Endothelial cell (in vitro differentiated cells): ENCODE measurements around the gene MTRFR. TPM values are rescaled to one million over a fixed set of nuclear protein-coding genes. Genes with fewer than 3 reads are reported as not detected.
"Not testable (repeated sequence)": the region's sequence is repeated elsewhere in the genome, so short reads cannot be mapped to it uniquely, and the experiment has no call there.

Experiments used
- DNase-seq: peaks from one replicate; pipeline ENCODE4 v3.0.0; 2021; ENCODE audit warnings: low spot score
- H3K27ac Mint-ChIP-seq: one replicate; pipeline ENCODE4 v1.8.0; 2021; ENCODE audit warnings: mixed read lengths, inconsistent platforms; ENCODE audit not compliant: unreplicated experiment
- H3K27me3 Mint-ChIP-seq: one replicate; pipeline ENCODE4 v1.8.0; 2021; ENCODE audit warnings: mild to moderate bottlenecking, moderate library complexity, mixed read lengths, inconsistent platforms; ENCODE audit not compliant: unreplicated experiment
- H3K36me3 Mint-ChIP-seq: one replicate; pipeline ENCODE4 v1.8.0; 2021; ENCODE audit warnings: mild to moderate bottlenecking, low read depth, mixed read lengths, inconsistent platforms; ENCODE audit not compliant: unreplicated experiment
- H3K4me1 Mint-ChIP-seq: one replicate; pipeline ENCODE4 v1.8.0; 2021; ENCODE audit warnings: mild to moderate bottlenecking, mixed read lengths, inconsistent platforms; ENCODE audit not compliant: unreplicated experiment
- H3K4me3 Mint-ChIP-seq: one replicate; pipeline ENCODE4 v1.8.0; 2021; ENCODE audit warnings: mild to moderate bottlenecking, mixed read lengths, inconsistent platforms; ENCODE audit not compliant: unreplicated experiment
- H3K9me3 Mint-ChIP-seq: one replicate; pipeline ENCODE4 v1.8.0; 2021; ENCODE audit warnings: mixed read lengths, inconsistent platforms; ENCODE audit not compliant: unreplicated experiment
- long read RNA-seq: library from polyadenylated mRNA; unstranded; transcript quantifications from one replicate; pipeline ENCODE4 v2.0.0, GENCODE V29; 2020; ENCODE audit not compliant: unreplicated experiment
- total RNA-seq: library from RNA; stranded (reverse); fragmentation: NEBNext Ultra II Directional; extraction: Animal tissue kit (Norgen Biotek cat#: 25700); gene quantifications from one replicate; pipeline ENCODE4 v1.2.1, GENCODE V29; 2021; ENCODE audit not compliant: unreplicated experiment
- TF ChIP-seq, protein P1 (sequence below): fragments of 200-600 bp; sonication (generic); IDR thresholded peaks from one replicate; pipeline ENCODE4 v1.5.0; 2021; ENCODE audit warnings: antibody characterized with exemption; ENCODE audit not compliant: unreplicated experiment

MTRFR gene
- total RNA-seq = 11.6 TPM
- long read RNA-seq, transcript C12orf65-201 (3 exons, 2,073 nt) = major isoform, 7 of 7 reads
- long read RNA-seq, partial matches to known transcripts = 0 of 7 reads
- long read RNA-seq, other reads (novel, unspliced or antisense) = 0 of 7 reads

DNA sequence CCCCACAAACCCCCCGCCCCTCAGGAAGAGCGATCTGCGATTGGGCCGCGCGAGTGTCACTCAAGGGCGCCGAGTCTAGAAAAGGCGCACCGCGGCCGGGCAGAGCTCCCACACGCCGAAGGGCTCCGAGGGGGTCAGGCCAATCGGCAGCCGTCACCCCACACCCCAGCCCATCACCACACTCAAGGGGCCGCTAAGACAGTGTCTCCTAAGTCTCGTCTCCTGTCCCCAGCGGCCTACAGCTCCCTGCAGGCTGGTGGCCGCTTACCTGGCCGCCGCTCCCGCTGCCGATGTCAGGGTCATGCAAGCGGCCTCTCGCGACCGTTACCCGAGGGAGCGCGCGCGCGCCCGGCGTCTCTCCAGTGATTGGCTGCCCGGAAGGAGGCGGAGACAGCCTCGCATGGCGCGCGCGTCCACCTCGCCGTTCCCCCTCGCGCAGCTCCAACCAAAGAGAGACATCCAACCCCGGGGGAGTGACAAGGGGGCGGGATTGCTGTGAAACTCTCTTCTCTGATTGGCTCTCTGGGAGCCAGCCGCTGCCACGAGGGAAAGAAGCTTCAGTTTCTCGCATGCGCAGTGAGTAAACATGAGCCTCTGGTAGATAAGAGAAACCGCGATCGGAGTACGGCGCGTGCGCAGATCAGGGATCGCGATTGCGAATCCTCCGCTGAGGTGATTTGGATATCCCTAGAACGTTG lies at the start of gene MTRFR, which contains the start of gene MPHOSPH9:
Gene MTRFR (plus strand): TSS at position 630 of the 698 bp plus-strand sequence. CDS start 20,239 bp downstream, outside the sequence.
Gene MPHOSPH9 (minus strand): TSS at position 335 of the 698 bp plus-strand sequence. CDS start 2,777 bp downstream, outside the sequence.
- Mint-ChIP-seq H3K4me3 (peak within 1 kb of the TSS; percentile 95), H3K9me3 (no peaks in the 10 kb centered on the region), H3K36me3 (no peaks in the 10 kb centered on the region), H3K27me3 (peaks cover 4% of the 10 kb centered on the region), H3K4me1 (peaks cover 10% of the 10 kb centered on the region), H3K27ac (peak within 1 kb of the TSS; percentile 89)
- peak; percentile 97 for DNase-seq
- TF ChIP-seq, protein P1, sequence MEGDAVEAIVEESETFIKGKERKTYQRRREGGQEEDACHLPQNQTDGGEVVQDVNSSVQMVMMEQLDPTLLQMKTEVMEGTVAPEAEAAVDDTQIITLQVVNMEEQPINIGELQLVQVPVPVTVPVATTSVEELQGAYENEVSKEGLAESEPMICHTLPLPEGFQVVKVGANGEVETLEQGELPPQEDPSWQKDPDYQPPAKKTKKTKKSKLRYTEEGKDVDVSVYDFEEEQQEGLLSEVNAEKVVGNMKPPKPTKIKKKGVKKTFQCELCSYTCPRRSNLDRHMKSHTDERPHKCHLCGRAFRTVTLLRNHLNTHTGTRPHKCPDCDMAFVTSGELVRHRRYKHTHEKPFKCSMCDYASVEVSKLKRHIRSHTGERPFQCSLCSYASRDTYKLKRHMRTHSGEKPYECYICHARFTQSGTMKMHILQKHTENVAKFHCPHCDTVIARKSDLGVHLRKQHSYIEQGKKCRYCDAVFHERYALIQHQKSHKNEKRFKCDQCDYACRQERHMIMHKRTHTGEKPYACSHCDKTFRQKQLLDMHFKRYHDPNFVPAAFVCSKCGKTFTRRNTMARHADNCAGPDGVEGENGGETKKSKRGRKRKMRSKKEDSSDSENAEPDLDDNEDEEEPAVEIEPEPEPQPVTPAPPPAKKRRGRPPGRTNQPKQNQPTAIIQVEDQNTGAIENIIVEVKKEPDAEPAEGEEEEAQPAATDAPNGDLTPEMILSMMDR = no peak

DNA sequence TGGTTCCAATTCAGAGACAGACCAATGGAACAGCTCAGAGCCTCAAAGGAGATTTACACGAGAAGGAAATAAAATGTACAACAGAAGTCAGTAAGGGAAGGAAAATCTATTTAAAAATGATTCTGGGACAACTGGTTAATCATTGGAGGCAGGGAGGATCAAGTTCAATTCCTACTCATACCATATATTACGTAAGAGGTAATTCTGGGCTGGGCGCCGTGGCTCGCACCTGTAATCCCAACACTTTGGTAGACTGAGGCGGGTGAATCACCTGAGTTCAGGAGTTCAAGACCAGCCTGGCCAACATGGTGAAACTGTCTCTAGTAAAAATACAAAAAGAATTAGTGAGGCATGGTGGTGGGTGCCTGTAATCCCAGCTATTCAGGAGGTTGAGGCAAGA lies 45.6 kb upstream of the MTRFR start:
- Mint-ChIP-seq H3K4me1 (no peaks in the 10 kb centered on the region), H3K4me3 (no peak overlapping the region), H3K36me3 (peaks cover 17% of the 10 kb centered on the region), H3K27ac (no peak overlapping the region), H3K9me3 (no peaks in the 10 kb centered on the region), H3K27me3 (peaks cover 1% of the 10 kb centered on the region)
- TF ChIP-seq, protein P1 = no peak
- no peak for DNase-seq

DNA sequence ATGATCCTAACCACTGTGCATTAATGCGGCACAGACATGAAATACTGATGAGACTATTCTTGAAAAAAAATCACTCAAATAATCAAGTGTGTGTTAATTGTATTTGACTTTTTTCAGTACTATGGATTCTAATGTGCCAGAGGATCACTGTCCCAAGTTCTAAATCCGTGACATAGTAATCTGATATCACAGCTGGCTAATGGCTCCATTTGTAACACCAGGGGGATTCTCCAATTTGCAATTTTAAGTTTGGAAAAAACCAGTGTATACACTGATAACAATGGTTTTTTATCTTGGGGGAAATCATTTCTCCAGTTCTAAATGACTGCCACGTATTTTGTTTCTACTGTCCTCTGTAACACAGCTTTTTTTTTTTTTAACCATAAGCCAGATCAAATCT lies 33.3 kb upstream of the MTRFR start:
- DNase-seq = no peak
- Mint-ChIP-seq H3K27me3 (no peaks in the 10 kb centered on the region), H3K36me3 (peaks cover 8% of the 10 kb centered on the region), H3K4me3 (no peak overlapping the region), H3K9me3 (no peaks in the 10 kb centered on the region), H3K4me1 (no peaks in the 10 kb centered on the region), H3K27ac (no peak overlapping the region)
- TF ChIP-seq, protein P1 = no peak

DNA sequence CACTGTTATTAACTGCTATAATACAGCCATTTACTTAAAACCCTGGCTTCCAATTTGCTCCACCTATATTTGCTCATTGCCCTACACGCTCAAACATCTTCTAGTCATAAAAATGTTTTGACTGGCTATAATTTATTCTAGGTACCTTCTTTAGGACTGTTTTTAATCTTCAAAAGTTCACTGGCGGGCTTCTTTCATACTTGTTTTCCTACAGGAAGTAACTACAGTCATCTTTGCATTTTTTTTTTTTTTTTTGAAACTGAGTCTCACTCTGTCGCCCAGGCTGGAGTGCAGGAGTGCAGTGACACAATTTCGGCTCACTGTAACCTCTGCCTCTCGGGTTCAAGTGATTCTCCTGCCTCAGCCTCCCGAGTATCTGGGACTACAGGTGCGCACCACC lies 32.8 kb upstream of the MTRFR start:
- no peak overlapping the region for H3K4me3 Mint-ChIP-seq
- TF ChIP-seq, protein P1 = no peak
- DNase-seq = no peak
- no peaks in the 10 kb centered on the region for H3K4me1 Mint-ChIP-seq
- H3K9me3 Mint-ChIP-seq = no peaks in the 10 kb centered on the region
- no peaks in the 10 kb centered on the region for H3K27me3 Mint-ChIP-seq
- no peak overlapping the region for H3K27ac Mint-ChIP-seq
- peaks cover 8% of the 10 kb centered on the region for H3K36me3 Mint-ChIP-seq

DNA sequence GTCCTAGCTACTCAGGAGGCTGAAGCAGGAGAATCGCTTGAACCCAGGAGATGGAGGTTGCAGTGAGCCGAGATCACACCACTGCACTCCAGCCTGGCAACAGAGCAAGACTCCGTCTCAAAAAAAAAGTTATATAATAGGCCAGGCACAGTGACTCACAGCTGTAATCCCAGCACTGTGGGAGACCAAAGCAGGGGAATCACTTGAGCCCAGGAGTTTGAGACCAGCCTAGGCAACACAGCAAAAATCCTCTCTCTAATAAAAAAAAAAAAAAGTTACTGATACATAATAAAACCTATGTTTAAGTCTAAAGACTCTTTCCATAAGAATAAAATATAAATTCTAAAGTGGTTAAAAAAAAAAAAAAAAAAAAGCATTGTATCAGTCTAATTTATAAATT lies 26.4 kb upstream of the MTRFR start:
- not testable (repeated sequence) for H3K4me1 Mint-ChIP-seq, H3K27ac Mint-ChIP-seq, H3K4me3 Mint-ChIP-seq, H3K27me3 Mint-ChIP-seq, DNase-seq, H3K9me3 Mint-ChIP-seq
- peaks cover 12% of the 10 kb centered on the region for H3K36me3 Mint-ChIP-seq

DNA sequence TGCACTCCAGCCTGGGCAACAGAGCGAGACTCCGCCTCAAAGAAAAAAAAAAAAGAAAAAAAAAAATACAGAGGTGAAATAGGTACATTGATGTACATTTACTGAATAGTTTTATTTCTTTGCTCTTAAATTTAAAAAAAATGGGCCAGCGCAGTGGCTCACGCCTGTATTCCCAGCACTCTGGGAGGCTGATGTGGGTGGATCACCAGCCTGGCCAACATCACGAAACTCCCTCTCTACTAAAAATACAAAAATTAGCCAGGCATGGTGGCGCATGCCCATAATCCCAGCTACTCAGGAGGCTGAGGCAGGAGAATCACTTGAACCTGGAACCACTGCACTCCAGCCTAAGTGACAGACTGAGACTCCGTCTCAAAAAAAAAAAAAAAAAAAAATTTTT lies 25.4 kb upstream of the MTRFR start:
- not testable (repeated sequence) for H3K4me1 Mint-ChIP-seq, DNase-seq, H3K4me3 Mint-ChIP-seq, H3K27me3 Mint-ChIP-seq, H3K9me3 Mint-ChIP-seq, H3K27ac Mint-ChIP-seq, H3K36me3 Mint-ChIP-seq
